Brain microvascular endothelial cell (primary cell): ENCODE data around the gene PARP1.

Source experiments
- DNase-seq: peaks from one replicate; pipeline ENCODE4 v3.0.0-alpha.2; 2020
- H3K27ac ChIP-seq: fragments of 250-450 bp; sonication (Bioruptor Pico); 2 replicates; pipeline ENCODE4 v1.5.1; 2020; ENCODE audit warnings: mild to moderate bottlenecking, moderate library complexity
- H3K27me3 ChIP-seq: fragments of 250-450 bp; sonication (Bioruptor Pico); replicated peaks from 2 replicates; pipeline ENCODE4 v1.5.1; 2020; ENCODE audit warnings: mild to moderate bottlenecking
- H3K36me3 ChIP-seq: fragments of 250-450 bp; sonication (Bioruptor Pico); replicated peaks from 2 replicates; pipeline ENCODE4 v1.5.1; 2020; ENCODE audit warnings: mild to moderate bottlenecking
- H3K4me3 ChIP-seq: 2 replicates; pipeline ENCODE4 v1.5.1; 2011; ENCODE audit warnings: low read depth, mild to moderate bottlenecking, control low read depth, low read length, moderate library complexity
- in situ Hi-C: cut with HindIII; loops from 2 replicates; pipeline ENCODE4 v1.10.0; 2017; ENCODE audit warnings: low sequenced_read_pairs, low pct_ligation_motif_present
- TF ChIP-seq, protein P1 (sequence below): IDR thresholded peaks from 2 replicates; pipeline ENCODE4 v1.5.1; 2011; ENCODE audit warnings: low read depth, mild to moderate bottlenecking, moderate library complexity, low read length, control low read depth, inconsistent platforms; ENCODE audit errors: missing control alignments

PARP1 gene

GRCh38 chr1:226318471-226318870 is 89.4 kb downstream of the PARP1 start:
- H3K27ac ChIP-seq: no peak overlapping the region
- H3K27me3 ChIP-seq: no peaks in the 10 kb centered on the region
- H3K4me3 ChIP-seq: no peak overlapping the region
- no peak for DNase-seq
- TF ChIP-seq, protein P1, sequence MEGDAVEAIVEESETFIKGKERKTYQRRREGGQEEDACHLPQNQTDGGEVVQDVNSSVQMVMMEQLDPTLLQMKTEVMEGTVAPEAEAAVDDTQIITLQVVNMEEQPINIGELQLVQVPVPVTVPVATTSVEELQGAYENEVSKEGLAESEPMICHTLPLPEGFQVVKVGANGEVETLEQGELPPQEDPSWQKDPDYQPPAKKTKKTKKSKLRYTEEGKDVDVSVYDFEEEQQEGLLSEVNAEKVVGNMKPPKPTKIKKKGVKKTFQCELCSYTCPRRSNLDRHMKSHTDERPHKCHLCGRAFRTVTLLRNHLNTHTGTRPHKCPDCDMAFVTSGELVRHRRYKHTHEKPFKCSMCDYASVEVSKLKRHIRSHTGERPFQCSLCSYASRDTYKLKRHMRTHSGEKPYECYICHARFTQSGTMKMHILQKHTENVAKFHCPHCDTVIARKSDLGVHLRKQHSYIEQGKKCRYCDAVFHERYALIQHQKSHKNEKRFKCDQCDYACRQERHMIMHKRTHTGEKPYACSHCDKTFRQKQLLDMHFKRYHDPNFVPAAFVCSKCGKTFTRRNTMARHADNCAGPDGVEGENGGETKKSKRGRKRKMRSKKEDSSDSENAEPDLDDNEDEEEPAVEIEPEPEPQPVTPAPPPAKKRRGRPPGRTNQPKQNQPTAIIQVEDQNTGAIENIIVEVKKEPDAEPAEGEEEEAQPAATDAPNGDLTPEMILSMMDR: no peak
- H3K36me3 ChIP-seq: no peaks in the 10 kb centered on the region
- in situ Hi-C loops: no loop called here

DNA sequence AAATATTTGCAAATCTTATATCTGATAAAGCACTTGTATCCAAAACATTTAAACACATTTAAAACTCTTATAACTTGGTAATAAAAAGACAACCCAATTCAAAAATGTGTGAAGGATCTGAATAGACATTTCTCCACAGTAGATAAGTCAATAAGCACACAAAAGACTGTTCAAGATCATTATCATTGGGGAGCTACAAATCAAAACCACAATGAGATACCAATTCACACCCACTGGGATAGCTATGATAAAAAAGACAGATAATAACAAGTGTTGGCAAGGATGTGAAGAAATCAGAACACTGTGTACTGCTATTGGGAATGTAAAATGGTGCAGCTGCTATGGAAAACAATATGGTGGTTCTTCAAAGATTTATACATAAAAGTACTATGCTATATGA is 93.8 kb downstream of the PARP1 start:
- no peak for DNase-seq
- Histone ChIP-seq H3K36me3 (no peaks in the 10 kb centered on the region), H3K4me3 (no peak overlapping the region), H3K27me3 (no peaks in the 10 kb centered on the region), H3K27ac (no peak overlapping the region)
- TF ChIP-seq, protein P1: no peak
- in situ Hi-C loops: no loop called here

- in situ Hi-C loops: no loop called here
- TF ChIP-seq, protein P1: no peak
- Histone ChIP-seq H3K4me3 (no peak overlapping the region), H3K27me3 (no peaks in the 10 kb centered on the region), H3K27ac (no peak overlapping the region), H3K36me3 (no peaks in the 10 kb centered on the region)
- DNase-seq: no peak
Measured at GRCh38 chr1:226312065-226312464, 95.8 kb downstream of the PARP1 start.

DNA sequence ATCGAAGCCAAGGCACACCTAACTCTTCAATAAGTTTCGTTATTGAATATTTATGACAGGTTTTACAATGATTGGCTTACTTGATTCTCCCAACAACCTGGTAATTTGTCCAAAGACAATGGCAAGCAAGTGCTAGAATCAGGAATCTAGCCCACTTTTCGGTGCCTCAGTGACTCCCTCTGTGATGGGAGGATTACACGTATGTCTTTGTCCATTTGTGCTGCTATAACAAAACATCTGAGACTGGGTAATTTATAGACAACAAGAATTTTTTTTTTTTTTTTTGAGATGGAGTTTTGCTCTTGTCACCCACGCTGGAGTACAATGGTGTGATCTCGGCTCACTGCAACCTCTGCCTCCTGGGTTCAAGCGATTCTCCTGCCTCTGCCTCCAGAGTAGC is 96.5 kb downstream of the PARP1 start:
- Histone ChIP-seq H3K27me3 (no peaks in the 10 kb centered on the region), H3K36me3 (no peaks in the 10 kb centered on the region), H3K4me3 (no peak overlapping the region), H3K27ac (no peak overlapping the region)
- TF ChIP-seq, protein P1: no peak
- in situ Hi-C loops: no loop called here
- DNase-seq: no peak
